OCI-M1 (cell line): ENCODE data around the gene EN1.

Experiments
- DNase-seq: peaks from one replicate; lab custom pipeline; 2025; lab: John Stamatoyannopoulos, UW

EN1 gene

GRCh38 chr2:118846953-118847761, at the start of gene EN1:
EN1 (minus strand) TSS chr2:118847648; CDS start chr2:118847167, 481 bp downstream.
- DNase-seq = no peak

GRCh38 chr2:118893100-118893499, 45.7 kb upstream of the EN1 start:
- no peak for DNase-seq

- no peak for DNase-seq
These were observed 42.5 kb upstream of the EN1 start for GRCh38 chr2:118889995-118890394.

- no peak for DNase-seq
These were observed 36.3 kb upstream of the EN1 start for GRCh38 chr2:118883792-118884191.

GRCh38 chr2:118882693-118883336, 35.4 kb upstream of the EN1 start:
- peak; percentile 69 for DNase-seq

- DNase-seq = peak; percentile 69
These were observed 34.2 kb upstream of the EN1 start for GRCh38 chr2:118881490-118882129.

GRCh38 chr2:118880501-118880900, 33.1 kb upstream of the EN1 start:
- no peak for DNase-seq

- no peak for DNase-seq
These were observed 31.2 kb upstream of the EN1 start for GRCh38 chr2:118878531-118879149.

GRCh38 chr2:118875318-118875717, 27.9 kb upstream of the EN1 start:
- DNase-seq = no peak

GRCh38 chr2:118874324-118874723, 26.9 kb upstream of the EN1 start:
- DNase-seq = no peak

- DNase-seq = peak; percentile 76
These were observed 17.7 kb upstream of the EN1 start for GRCh38 chr2:118865106-118865505.

GRCh38 chr2:118864207-118864606, 16.8 kb upstream of the EN1 start:
- no peak for DNase-seq

- no peak for DNase-seq
These were observed 14.3 kb upstream of the EN1 start for GRCh38 chr2:118861731-118862130.

GRCh38 chr2:118861242-118861641, 13.8 kb upstream of the EN1 start:
- no peak for DNase-seq

GRCh38 chr2:118860506-118860905, 13.1 kb upstream of the EN1 start:
- DNase-seq = no peak

GRCh38 chr2:118859157-118859770, 11.8 kb upstream of the EN1 start:
- DNase-seq = no peak

- no peak for DNase-seq
These were observed 11.2 kb upstream of the EN1 start for GRCh38 chr2:118858485-118859156.

- no peak for DNase-seq
These were observed 10.4 kb upstream of the EN1 start for GRCh38 chr2:118857677-118858484.

- DNase-seq = no peak
These were observed 9.7 kb upstream of the EN1 start for GRCh38 chr2:118856978-118857676.

- DNase-seq = no peak
These were observed 9.0 kb upstream of the EN1 start for GRCh38 chr2:118856330-118856977.
